DMS153 treated with DMSO at 0.1 percent for 48 hours (cell line): ENCODE results near the gene NR2E1.

Experiments
- DNase-seq: peaks from one replicate; lab custom pipeline; 2025; ENCODE audit not compliant: unreplicated experiment; lab: John Stamatoyannopoulos, UW

Gene NR2E1

GRCh38 chr6:108156180-108156937 lies 9.5 kb upstream of the NR2E1 start:
- DNase-seq: no peak

- DNase-seq: no peak
These were observed 8.9 kb upstream of the NR2E1 start for GRCh38 chr6:108156938-108157233.

DNA sequence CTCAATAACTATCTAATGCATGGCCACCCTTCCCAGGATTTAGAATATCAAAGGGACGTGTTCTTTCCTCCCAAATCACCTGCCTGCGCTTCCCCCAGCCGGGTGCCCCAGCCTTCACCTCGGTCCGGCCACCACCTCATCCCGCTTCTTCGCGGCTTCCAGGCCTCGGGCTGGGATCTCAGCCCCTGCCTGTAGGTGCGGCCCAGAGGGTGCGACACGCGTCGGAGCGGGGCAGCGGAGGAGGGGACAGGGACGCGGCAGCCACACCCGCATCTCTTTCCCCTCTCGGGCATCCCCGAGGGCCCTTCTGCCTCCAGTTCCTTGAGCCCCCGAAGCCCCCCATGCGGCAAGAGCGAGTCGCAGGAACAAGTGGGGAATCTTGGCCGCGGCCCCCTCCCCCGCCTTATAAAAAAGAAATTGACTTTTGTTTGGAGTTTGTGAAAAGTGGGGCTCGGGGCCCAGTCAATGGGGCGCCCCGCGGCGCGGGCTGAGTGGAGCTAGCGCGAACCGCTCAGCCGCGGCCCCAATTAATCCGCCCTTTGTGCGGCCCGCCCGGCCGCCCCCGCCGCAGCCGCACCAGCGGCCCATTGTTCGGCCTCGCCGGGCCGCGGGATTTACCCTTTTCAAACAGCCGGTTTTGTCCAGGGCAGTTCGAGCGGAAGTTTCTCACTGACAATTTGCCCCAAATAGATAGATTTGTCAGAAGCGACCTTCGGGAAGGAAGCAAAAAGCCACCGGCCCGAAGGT lies 8.4 kb upstream of the NR2E1 start:
- DNase-seq: no peak

DNA sequence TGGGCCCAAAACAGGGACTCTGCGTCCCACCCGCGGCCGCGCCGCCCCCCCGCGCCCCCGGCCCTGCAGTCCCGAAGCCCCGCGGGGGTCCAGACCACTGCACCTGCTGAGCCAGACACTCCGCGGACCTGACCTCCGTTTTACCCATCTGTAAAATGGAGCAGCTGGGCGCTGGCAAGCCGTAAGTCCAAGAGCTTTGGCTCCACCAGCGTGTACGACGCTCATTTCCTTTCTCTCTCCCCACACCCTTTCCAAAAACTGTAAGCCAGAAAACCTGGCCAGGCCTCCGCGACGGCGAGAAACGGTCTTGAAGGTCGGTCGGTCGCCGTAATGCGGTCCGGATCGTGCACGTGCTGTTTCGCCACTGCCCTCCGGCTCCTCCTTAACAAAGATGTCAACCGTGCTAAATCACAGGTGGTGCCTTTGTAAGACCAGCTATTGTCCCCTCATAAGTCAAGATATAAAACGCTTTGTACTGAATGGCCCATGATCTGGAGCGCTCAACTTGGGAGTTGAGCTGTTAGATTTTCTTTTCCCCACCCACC lies 7.8 kb upstream of the NR2E1 start:
- DNase-seq: no peak

DNA sequence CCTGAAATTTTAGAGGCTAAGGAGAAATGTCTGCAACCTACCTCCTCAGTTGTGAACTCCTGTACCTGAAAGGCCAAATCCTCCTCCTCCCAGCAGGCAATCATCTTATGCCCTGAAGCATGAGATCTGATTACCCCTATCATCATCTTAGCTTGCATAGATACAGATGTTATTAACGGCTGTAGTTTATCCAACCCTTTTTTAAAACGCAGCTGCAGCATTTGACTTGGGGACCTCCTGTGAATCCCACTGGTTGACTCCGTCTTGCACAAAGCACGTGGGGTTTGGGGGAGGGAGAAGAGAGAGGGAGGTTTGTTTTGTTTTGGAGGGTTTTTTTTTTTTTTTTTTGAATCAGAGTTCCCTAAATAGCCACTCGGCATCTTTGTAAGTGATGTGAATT lies 5.8 kb upstream of the NR2E1 start:
- DNase-seq: no peak

- DNase-seq: no peak
These were observed 4.0 kb upstream of the NR2E1 start for GRCh38 chr6:108161724-108162282.

GRCh38 chr6:108163267-108163643 lies 2.6 kb upstream of the NR2E1 start:
- no peak for DNase-seq

- no peak for DNase-seq
These were observed 1.9 kb upstream of the NR2E1 start for GRCh38 chr6:108163644-108164542.

DNA sequence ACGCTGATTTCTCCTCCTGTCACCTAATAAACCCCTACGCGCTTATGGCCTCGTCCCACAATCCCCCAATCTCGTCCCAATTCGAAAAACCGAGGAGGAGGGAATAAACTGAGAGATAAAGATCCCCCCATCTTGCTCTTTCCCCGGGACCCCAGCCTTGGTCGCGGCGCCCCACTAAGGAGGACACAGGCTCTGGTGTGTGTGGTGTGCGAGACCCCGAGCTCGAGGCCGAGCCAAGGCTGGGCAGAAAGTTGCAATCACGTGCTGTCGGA lies 1.3 kb upstream of the NR2E1 start:
- DNase-seq: no peak

GRCh38 chr6:108164815-108165706 lies 761 bp upstream of the NR2E1 start:
- no peak for DNase-seq

DNA sequence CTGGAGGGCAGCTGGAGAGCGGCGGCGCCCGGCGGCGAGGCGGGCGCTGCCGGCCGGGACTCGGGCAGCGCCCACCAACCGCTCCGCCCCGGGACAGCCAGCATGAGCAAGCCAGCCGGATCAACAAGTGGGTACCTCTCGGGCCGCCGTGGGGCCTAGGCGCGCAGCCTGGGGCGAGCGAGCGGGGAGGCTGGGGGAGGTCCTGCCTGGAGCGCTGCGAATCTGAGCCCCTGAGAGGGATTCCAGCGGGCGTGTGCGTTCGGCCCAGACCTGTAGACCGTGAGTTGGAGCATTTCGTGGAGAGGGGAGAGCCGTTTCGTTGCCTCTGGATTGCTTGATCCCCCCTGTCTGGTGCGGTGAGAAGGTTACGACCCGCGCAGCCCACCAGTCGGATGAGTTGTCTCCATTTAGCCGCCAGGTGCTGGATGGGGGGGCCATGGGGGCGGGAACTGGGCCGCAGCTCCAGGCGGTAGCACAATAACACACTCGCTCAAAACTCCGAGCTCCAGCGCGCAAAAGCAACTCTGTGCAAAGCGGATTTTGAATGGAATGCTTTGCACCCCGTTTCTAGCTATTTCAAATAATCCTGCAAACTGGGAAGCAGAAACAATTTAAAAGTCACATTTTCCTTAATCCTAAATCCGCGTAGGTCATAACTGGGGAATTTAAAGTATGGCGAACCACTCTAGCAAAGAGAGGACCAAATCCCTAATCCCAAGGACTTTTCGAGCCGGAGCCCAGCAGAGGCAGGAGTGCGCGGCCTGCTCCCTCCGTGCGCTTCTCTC lies 1.0 kb downstream of the NR2E1 start:
- no peak for DNase-seq

GRCh38 chr6:108167449-108168089 lies 1.7 kb downstream of the NR2E1 start:
- DNase-seq: no peak

DNA sequence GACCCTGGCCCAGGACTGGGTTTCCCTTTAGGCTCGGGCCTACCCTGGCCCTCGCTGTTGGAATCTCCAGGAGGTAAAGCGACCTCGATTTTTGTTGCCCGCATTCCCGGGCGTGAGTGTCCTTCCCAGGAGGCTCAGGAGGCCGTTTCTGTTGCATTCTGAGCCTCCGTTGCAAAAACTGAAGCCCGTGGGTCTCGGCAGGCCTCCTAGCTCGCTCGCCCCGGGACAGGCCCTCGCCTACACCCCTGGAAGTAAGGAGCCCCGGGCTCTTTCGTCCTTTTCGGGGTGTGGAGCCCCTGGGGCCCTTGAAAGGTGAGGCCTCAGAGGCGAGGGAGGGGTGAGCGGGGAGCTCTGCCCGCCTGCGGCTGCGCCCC lies 2.3 kb downstream of the NR2E1 start:
- no peak for DNase-seq

- no peak for DNase-seq
These were observed 3.0 kb downstream of the NR2E1 start for GRCh38 chr6:108168501-108169463.

DNA sequence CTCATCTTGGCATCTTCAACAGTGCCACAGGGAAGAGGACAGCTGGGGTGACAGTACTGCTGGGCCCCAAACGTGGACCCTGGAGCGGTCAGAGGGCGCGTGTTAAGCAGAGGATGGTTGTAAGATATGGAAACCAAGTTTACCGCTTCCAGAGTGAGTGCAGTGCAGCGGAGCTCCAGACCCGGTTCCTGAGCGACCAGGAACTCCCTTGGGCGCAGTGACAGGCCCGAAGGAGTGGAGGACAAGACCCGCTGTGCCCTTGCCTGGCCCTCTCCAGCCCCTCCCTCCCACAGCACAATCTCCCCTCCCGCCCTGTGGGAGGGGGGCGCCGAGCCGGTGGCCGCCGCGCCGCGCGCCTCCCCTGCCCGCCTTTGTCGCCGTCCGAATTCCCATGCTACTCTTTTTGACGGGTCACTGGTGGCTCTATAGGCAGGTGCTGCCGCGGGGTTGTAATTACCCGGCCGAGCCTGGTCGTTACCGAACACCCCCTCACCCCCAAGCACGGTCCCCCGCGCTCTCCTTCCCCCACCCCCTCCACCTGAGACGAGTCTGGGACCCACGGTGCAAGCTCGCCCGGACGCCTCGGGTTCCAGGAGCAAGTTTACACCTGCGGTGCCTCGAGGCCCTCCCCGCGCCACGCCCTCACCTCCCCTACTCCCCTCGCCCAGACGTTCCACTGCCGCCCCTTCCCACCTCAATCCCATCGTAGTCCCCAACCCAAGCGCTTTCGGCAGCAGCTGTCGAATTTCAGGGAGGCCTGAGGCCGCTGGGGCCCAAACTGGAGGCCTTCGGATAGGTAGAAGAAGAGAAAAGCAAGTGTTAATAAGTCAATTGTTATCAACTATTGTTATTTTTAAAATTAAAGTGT lies 3.9 kb downstream of the NR2E1 start:
- DNase-seq: no peak

GRCh38 chr6:108170332-108171290 lies 4.8 kb downstream of the NR2E1 start:
- no peak for DNase-seq
